Measurements from ENCODE around the gene TMEM158.

Gene TMEM158

GRCh38 chr3:45198264-45199260, 27.5 kb downstream of the TMEM158 start:
- DNase-seq = no peak

- DNase-seq = no peak
Measured at GRCh38 chr3:45194791-45195190, 31.3 kb downstream of the TMEM158 start.

- DNase-seq = no peak
Measured at GRCh38 chr3:45191924-45192417, 34.1 kb downstream of the TMEM158 start.

GRCh38 chr3:45191424-45191823, 34.7 kb downstream of the TMEM158 start:
- DNase-seq = no peak

- no peak for DNase-seq
Measured at GRCh38 chr3:45188719-45189659, 37.1 kb downstream of the TMEM158 start.

GRCh38 chr3:45187694-45188141, 38.4 kb downstream of the TMEM158 start:
- peak in 1 of 5 donors; percentile 27 for DNase-seq

- DNase-seq = no peak
Measured at GRCh38 chr3:45186871-45187270, 39.2 kb downstream of the TMEM158 start.

GRCh38 chr3:45185461-45185860, 40.6 kb downstream of the TMEM158 start:
- no peak for DNase-seq

GRCh38 chr3:45185052-45185451, 41.0 kb downstream of the TMEM158 start:
- no peak for DNase-seq

- DNase-seq = no peak
Measured at GRCh38 chr3:45183872-45184262, 42.2 kb downstream of the TMEM158 start.

GRCh38 chr3:45182915-45183871, 42.9 kb downstream of the TMEM158 start:
- DNase-seq = no peak

GRCh38 chr3:45181496-45181895, 44.6 kb downstream of the TMEM158 start:
- DNase-seq = no peak

GRCh38 chr3:45180899-45181298, 45.2 kb downstream of the TMEM158 start:
- no peak for DNase-seq

- DNase-seq = no peak
Measured at GRCh38 chr3:45180051-45180450, 46.0 kb downstream of the TMEM158 start.

GRCh38 chr3:45179163-45179562, 46.9 kb downstream of the TMEM158 start:
- no peak for DNase-seq

- DNase-seq = no peak
Measured at GRCh38 chr3:45178183-45179023, 47.7 kb downstream of the TMEM158 start.

- DNase-seq = no peak
Measured at GRCh38 chr3:45176912-45177311, 49.2 kb downstream of the TMEM158 start.
